Subcutaneous adipose tissue (tissue), 4 donors: ENCODE measurements around the gene OTOF. TPM values are rescaled to one million over a fixed set of nuclear protein-coding genes. Genes with fewer than 3 reads are reported as not detected.

Experiments
- total RNA-seq, 4 donors: library from RNA; depleted of rRNA; stranded (reverse); fragments of >200 nt; gene quantifications; one replicate each; pipeline ENCODE4 v1.1.0, GENCODE V29; 2016
- TF ChIP-seq, protein P1 (sequence below): fragments of 450-650 bp; IDR thresholded peaks from one replicate; pipeline ENCODE4 v1.5.1; 2016; ENCODE audit warnings: low read depth, mild to moderate bottlenecking, control low read depth, antibody characterized with exemption, moderate library complexity

OTOF gene
- total RNA-seq, 4 donors from 2014 or later: 0.16 to 0.44 (median 0.17) TPM; not detected in 1

DNA sequence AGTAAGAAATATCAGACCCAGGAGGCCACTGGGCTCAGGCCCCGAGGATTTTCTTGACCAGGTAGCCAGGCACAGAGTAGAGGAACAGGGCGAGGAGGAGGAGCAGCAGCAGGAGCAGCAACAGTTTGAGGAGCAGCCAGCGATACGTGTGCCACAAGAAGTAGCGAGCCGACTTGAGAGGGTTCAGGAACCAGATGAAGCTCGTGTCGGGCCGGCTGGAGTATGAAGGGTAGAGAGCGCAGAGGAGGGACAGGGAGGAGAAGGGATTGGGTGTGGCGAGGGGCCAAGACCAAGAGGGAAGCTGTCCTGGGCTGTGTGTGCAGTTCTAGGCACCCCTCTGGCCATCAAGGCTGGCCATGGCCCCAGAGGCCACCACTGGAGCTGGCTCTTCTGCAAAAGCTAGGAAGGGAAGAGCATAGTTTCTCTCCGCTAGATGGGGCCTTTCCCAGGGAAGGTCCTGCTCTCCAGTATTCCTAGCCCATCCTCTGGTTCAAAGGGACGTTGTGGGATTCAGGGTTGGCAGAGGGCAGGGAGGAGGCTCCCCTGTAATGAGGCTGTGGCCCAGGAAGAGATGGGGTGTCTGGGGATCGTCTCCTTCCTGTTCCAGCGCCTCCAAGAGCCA lies 17.8 kb downstream of the OTOF start:
- TF ChIP-seq, protein P1, sequence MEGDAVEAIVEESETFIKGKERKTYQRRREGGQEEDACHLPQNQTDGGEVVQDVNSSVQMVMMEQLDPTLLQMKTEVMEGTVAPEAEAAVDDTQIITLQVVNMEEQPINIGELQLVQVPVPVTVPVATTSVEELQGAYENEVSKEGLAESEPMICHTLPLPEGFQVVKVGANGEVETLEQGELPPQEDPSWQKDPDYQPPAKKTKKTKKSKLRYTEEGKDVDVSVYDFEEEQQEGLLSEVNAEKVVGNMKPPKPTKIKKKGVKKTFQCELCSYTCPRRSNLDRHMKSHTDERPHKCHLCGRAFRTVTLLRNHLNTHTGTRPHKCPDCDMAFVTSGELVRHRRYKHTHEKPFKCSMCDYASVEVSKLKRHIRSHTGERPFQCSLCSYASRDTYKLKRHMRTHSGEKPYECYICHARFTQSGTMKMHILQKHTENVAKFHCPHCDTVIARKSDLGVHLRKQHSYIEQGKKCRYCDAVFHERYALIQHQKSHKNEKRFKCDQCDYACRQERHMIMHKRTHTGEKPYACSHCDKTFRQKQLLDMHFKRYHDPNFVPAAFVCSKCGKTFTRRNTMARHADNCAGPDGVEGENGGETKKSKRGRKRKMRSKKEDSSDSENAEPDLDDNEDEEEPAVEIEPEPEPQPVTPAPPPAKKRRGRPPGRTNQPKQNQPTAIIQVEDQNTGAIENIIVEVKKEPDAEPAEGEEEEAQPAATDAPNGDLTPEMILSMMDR: no peak

DNA sequence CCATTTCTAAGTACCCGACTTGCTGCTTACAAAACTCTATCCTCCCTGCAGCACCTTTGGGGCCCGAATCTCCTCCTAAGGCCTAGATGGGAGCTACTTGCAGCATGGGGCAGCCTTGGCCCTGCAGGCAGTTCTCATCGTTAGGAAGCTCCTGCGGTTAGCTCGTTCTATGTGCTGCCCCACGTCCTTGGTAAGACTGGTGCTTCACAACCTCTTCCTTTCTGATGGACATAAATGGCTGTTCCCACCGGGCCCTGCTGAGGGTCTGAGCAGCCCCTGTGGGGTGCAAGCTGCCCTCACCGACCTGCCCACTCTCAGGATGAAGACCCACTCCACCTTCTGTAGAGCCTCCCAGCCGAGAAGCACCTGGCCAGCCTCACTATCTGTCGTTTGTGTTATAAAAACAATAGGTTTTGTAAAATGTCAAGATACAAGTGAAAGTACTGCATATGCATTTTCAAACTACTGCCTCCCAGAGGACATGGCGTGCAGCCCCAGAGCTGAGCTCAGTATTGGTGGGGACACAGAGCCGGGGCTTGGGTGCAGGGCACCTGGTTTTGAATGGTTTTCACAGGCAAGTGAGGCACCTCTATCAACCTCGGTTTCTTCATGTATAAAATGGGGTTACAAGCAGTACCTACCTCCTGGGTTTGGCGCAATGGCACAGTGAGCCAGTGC lies 19.4 kb downstream of the OTOF start:
- TF ChIP-seq, protein P1: no peak

DNA sequence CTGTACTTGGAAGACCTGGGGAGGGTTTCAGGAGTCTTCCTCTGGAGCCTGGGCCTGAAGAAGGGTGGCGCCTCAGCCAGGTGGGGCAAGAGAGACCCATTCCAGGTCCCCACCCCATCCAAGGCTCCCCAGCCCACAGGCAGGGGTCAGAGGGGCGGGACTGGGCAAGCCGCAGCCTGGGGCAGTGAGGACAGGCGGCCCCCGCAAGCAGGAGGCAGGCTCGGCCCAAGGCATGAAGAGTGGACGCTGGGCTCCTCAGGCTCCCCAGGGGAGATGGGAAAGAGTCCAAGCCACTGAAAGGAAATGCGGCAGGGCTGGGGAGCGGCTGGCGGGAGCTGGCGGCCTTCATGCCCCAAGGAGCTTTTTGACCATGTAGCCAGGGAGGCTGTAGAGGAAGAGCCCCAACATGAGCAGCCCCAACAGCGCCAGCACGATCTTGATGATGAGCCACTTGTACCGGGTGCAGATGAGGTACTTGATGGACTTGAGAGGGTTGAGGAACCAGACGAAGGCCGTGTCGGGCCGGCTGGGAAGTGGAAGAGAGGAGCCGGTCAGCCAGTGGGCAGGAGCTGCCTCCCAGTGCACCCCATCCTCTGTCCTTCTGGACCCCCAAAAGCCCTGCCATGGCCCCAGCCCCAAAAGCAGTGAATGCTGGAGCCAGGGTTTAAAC lies 20.1 kb downstream of the OTOF start:
- TF ChIP-seq, protein P1: no peak

DNA sequence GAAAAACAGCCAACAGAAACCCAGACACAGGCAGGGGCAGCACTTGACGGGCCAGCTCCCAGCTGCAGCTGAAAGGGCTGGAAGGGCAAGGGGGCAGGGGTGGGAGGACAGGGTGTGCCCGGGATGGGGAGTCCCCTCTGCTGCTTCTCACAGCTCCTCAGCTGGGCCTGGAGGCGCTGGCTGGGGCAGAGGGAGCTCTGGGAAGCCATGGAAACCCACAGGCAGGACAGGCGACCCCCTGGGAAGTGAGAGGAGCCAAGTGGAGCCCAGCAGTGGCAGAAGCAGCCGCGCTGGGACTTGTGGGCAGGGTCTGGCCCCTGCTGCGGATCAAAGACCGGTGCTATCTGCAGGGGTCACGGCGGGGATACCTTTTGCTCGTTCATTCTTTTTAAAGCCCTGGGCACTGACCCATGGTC lies 20.7 kb downstream of the OTOF start:
- TF ChIP-seq, protein P1: no peak

DNA sequence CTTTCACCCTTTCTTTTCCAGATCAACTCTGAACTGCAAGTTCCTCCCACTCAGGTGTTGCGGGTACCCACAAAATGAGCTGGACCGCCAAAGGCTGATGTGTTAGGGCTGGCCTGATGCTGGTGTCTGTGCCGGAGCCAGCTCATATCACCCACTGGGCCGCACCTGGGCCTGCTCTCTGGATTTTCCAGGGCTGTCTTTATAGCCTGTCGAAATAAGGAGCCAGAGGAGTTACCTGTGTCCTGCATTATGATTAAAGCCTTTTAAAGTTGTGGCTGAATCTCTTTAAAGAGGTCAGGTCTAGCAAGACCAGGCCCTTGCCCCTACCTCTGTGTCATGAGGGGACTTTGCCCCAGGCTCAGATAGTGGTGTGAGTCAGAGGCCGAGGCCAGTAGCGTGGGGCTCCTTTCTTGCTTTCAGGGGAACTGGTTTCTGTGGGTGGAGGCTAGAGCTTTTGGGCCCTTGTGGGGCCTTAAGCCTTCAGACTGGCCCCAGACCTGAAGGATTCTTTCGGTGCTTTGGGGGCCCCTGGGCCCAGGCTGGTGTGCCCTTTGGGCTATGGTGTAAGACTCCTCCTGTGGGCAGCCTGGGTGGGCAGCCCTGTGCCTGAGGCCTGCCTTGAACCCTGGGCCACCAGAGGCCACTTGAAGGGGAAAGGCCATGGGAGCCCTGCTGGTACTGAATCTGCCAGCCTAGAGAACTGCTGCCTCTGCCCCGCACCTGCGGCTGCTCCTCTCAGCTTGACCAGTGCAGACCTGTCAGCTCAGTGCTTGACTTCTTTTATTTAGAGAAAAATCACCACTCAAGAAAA lies 21.3 kb downstream of the OTOF start:
- TF ChIP-seq, protein P1: no peak

DNA sequence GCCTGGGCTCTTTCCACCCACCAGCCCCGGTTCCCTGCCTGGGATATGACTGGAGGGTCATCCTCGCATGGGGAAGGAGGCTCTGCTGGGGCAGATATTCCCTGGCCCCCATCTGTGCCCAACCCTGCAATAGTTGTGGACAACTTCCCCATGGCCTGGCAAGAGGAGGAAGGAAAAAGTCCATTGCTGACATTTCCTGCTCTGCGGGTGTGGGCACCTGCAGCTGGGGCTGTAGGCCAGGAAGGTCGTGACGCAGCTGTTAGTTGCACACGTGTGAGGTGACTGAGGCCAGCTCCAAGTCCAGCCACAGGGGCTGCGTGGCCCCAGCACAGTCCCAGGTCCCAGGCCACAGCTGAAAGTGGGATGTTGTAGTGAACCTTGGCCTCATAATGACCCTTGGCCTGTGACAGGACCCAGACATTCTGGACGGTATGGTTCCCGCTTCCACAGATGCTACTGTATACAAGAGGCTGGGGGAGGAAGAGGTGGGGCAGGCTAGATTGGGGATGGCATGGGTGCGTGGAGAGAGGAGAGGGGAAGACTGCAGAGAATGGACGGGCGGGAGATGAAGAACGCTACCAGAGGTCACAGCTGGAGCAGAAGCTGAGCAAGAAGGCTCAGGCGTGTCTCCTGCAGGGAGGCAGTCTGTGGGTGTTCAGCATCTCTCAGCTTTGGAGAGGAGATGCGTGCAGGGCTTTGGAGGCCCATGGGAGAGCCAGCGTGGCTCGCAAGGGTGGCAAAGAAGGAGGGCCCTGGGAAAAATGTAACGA lies 22.1 kb downstream of the OTOF start:
- TF ChIP-seq, protein P1: no peak
